HG02798 (cell line): Measurements from ENCODE around the gene PRRC2C.
"Not testable (repeated sequence)": the region's sequence is repeated elsewhere in the genome, so short reads cannot be mapped to it uniquely, and the experiment has no call there.

ENCODE experiments used
- ATAC-seq: cut with Tn5 transposase; IDR thresholded peaks from one replicate; pipeline ENCODE4 v1.9.1; 2021; ENCODE audit warnings: mild to moderate bottlenecking; ENCODE audit not compliant: unreplicated experiment, poor library complexity

The PRRC2C gene

DNA sequence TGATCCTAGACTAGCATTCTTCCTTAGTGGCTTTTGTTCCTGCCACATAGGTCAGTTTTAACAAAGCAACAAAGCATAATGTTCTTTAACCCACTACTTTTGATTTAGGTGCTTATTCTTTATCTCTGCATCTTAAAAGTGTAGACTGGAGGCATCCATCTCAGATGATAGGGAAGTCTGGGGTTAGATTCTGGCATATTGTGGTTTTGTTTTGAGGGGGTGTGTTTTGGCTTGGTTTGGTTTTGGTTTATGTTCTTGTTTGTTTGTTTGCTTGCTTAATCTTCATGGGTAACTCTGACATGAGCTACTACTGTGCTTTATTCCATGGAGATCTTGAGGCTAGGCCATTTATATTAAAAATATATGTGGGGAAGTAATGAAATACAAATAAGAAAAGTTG, 96.4 kb downstream of the PRRC2C start:
- no peak for ATAC-seq

DNA sequence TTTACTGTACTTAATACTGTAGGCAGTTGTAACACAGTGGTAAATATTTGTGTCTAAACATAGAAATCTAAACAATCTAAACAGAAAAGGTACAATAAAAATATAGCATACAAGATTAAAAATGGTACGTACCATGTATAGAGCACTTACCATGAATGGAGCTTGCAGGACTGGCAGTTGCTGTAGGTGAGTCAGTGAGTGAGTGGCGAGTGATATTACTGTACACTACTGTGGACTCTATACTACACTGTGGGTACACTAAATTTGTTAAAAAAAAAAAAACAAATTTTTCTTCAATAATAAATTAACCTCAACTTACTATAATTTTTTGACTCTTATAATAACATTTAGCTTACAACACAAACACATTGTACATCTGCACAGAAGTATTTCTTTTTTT, 97.3 kb downstream of the PRRC2C start:
- no peak for ATAC-seq

DNA sequence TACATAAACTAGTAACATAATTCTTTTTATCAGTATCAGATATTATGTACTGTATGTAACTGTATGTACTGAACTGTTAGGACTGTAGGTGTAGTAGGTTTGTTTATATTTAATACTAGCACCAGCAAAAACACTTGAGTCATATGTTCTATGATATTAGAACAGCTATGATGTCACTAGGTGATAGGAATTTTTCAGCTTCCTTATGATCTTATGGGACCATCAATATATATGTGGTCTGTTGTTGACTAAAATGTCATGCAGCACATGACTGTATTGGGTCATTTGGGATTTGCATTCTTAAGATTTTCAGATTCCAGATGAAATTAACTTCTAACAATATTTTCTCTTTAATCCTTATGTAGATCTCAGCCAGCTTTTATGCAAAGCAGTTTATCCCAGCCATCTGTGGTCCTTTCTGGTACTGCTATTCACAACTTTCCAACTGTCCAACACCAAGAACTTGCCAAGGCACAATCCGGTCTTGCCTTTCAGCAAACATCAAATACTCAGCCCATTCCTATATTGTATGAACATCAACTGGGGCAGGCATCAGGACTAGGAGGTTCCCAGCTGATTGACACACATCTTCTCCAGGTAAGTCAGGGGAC, 98.4 kb downstream of the PRRC2C start:
- no peak for ATAC-seq

DNA sequence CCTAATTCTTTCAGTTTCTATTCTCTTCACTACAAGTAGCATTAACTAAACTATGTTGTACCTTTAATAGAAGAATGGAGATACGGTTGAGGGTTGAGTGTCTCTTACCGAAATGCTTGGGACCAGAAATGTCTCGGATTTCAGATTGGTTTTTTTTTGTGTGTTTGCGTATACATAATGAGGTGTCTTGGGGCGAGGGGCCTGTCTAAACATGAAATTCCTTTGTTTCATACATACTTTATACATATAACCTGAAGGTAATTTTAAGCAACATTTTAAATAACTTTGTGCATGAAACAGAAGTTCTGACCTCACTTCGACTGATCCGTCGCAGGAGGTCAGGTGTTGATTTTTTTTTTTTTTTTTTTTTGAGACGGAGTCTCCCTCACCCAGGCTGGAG, 100.4 kb downstream of the PRRC2C start:
- no peak for ATAC-seq

DNA sequence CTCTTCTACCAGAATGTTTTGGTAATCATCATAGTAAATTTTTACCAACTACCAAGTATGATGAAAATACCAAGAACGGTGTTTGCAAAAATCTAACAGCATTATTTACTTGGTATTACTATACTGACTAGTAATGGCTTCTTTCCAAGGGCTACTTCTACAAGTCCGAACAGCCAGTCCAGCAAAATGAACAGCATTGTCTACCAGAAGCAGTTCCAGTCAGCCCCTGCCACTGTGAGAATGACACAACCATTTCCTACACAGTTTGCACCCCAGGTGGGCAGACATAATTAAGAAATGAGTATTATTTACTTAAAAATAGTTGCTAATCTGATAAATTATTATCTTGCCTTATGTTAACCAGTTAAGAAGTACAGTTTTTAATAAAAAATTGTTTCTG, 102.9 kb downstream of the PRRC2C start:
- no peak for ATAC-seq

DNA sequence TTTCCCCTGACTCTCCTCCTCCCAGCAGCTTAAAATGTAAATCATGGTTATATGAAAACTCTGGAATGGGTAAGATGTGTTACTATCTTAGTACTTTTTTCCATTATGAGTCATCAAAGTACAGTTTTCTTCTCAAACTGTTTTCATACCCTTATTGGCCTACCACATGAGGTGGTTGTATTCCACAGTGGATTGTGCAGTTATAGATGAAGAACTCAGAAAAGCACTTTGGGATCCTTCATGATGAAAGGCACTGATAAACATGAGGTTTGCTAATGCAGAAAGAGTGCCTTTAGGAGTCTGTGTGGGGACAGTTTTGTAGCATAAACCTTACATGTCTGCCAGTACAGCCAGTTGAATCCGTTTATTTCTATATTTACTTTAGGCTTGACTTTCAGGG, 104.7 kb downstream of the PRRC2C start:
- ATAC-seq, result no peak

DNA sequence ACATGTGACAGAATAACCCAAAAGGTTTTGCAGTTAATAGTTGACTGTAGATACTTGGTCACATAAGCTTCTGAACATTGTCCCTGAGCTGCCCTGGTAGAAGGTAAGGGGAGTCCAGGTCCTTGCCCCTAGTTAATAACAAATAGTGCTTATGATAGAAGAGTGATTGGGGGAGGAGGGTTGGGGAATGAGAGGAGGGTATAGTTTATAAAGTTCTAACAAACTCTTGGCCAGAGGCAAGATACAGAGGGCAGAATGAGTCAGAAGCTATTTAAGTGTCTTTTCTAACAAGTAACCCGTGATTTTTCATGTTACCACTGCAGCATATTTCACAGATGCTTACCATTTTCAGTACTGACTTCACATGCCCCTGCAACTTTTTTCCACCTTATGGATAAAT, 110.0 kb downstream of the PRRC2C start:
- ATAC-seq, result no peak

DNA sequence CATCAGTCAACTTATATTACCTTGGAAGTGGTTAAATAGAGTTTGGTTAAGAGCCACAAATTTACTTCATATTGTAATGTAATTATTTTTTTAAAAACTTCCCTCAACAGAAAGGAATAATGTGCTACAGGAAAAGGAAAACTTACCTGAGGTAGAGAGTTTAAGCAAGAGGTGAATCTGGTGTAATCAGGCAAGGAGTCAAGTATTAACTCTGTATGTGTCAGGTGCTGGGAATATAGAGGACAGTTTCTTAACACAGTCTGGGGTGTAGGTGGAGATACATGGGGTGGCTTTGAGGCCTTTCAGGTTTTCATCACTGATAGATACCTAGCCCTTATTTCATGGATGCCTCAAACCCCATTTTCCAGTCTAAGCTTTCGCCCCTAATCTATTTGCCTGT, 110.8 kb downstream of the PRRC2C start:
- no peak for ATAC-seq

DNA sequence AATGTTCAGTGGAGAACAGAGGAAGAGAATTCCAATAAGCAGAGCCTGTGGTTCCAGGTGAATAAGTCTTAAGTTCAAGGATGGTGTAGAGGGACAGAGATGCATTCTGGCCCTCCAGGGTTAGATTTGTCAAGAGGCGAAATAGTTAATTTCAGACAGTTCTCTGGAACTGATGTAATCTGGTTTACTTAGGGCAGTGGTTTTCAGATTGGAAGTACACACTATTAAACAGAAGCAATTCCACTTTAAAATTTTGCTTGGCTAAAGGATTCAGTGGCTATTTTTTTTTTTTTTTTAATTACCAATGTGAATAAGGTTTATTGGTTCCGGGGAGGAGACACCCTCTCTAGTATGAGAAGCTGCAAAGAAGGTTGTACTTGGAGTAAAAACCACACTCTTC, 111.4 kb downstream of the PRRC2C start:
- no peak for ATAC-seq

DNA sequence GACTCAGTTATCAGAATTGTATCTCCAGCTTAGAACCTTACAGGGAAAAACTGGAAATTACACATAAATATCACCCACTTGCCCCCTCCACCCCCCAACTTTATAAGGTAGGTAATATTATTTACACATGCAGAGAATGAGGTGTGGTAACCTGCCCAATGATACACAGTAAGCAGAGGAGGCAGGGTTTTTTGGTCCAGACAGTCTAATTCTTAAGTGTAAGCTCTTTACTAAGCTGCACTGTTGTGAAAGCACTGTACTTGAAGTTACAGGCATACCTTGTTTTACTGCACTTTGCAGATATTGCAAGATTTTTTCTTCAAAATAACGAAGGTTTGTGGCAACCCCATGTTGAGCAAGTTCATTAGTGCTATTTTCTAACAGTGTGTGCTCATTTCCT, 111.9 kb downstream of the PRRC2C start:
- no peak for ATAC-seq

DNA sequence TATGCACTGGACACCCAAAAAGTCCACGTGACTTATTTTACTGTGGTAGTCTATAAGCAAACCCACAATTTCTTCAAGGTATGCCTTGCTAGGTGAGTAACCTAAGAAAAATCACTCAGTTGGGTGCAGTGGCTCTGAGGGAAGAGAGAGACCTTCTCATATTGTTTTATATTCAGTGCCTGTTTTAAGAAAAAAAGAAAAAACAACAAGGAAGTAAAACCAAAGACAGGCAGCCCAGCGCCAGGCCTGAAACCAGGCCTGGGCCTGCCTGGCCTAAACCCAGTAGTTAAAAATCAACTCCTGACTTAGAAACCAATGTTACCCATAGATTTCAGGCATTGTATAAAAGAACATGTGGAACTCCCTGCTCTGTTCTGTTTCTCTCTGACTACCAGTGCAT, 115.0 kb downstream of the PRRC2C start:
- ATAC-seq, result not testable (repeated sequence)

DNA sequence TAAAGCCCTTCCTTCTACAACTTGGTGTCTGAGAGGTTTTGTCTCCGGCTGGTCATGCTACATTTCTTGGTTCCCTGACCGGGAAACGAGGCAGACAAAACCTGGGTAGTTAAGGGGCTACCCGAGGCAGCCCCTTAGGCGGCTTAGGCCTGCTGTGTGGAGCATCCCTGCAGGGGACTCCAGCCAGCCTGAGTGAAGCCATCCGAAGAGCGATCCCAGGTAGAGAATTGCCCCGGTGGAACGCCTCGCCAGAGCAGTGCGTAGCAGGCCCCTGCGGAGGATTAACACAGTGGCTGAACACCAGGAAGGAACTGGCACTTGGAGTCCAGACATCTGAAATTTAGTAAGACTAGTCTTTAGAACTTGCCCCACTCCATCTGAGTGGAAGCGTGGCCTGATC, 115.5 kb downstream of the PRRC2C start:
- ATAC-seq, result no peak

DNA sequence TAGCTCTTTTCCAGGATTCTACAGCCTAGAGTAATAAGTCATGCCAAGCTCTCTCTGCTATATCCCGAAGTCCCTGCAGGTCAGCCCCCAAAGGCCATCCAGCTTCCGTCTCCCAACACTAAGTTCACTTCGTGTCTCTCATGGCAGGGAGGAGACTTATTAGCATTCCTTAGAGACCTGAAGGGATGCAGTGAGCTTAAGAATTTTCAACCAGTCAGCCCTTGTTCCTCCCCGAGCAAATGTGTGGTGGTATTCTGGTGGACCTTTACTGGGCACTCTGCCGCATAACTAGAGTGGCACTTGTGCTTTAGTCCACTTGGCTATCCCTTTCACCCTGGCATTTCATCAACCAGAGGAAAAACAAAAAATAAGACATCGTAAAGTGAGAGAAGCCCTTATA, 117.7 kb downstream of the PRRC2C start:
- ATAC-seq, result not testable (repeated sequence)

DNA sequence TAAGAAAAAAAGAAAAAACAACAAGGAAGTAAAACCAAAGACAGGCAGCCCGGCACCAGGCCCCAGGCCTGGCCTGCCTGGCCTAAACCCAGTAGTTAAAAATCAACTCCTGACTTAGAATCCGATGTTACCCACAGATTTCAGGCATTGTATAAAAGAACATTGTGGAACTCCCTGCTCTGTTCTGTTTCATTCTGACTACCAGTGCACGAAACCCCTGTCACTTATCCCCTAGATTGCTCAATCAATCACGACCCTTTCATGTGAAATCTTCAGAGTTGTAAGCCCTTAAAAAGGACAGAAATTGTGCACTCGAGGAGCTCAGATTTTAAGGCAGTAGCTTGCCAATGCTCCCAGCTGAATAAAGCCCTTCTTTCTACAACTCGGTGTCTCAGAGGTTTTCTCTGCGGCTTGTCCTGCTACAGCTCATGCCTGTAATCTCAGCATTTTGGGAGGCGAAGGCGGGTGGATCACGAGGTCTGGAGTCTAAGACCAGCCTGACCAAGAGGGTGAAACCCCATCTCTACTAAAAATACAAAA, 121.1 kb downstream of the PRRC2C start:
- ATAC-seq, result peak; percentile 49

DNA sequence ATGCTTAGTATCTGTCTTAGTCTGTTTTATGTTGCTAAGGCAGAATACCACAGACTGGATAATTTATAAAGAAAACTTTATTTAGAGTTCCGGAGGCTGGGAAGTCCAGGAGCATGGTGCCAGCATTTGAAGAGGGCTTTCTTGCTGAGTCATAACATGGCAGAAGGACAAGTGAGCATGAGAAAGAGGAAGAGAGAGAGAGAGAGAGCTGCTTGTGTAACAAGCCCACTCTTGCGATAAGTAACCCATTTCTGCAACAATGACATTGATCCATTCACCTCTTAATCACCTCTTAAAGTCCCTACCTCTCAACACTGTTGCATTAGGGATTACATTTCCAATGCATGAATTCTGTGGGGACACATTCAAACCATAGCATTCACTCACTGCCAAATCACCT, 125.1 kb downstream of the PRRC2C start:
- ATAC-seq, result peak; percentile 48

DNA sequence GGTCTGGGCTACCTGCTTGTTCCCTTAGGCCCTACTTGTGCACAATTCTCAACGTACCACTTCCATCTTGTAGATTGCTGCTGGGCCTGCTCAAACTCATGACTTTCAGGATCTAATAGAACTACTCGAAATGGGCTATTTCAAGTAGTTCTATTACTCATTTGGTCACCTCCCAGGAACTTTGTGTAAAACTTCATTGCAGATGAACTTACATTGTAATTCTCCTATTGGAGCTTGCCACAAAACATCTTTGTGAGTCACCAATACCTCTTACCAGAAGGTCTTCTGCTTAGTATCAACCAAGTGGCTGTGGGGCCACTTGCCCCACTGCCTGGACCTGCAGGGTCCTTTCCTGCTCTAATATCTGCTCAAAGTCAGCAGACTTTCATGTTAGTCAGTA, 126.0 kb downstream of the PRRC2C start:
- ATAC-seq, result no peak

DNA sequence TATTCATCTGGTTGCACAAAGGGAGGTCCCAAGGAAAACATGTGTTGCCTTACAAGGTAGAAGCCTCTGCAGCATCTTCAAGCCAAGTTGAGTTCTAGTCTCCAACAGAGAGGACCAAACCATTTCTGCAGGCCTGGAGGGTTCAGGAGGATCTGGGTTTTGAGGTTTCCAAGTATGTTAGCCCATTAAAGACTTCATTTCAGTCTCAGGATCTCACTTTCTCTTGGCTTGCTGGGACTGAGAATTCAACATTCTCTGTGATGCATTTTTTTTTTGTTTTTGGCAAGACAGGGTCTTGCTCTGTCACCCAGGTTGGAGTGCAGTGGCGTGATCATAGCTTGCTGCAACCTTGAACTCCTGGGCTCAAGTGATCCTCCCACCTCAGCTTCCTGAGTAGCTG, 128.0 kb downstream of the PRRC2C start:
- no peak for ATAC-seq

DNA sequence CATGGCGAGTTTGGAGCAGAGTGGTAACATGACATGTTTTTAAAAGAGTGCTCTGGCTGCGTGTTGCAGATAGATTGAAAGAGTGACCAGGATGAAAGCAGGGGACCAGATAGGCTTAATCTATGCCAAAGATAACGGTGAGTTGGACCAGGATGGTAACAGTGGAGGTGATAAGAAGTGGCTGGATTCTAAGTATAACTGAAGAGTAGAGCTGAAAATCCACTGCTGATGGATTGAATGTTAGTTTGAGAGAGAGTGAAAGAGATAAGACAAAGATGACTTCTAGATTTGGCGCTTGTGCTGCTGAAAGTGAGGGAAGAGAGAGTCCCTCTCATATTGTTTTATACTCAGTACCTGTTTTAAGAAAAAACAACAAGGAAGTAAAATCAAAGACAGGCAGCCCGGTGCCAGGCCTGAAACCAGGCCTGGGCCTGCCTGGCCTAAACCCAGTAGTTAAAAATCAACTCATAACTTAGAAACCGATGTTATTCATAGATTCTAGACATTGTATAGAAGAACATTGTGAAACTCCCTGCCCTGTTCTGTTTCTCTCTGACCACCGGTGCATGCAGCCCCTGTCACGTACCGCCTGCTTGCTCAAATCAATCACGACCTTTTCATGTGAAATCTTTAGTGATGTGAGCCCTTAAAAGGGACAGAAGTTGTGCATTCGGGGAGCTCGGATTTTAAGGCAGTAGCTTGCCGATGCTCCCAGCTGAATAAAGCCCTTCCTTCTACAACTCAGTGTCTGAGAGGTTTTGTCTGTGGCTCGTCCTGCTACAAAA, 130.0 kb downstream of the PRRC2C start:
- ATAC-seq, result not testable (repeated sequence)

DNA sequence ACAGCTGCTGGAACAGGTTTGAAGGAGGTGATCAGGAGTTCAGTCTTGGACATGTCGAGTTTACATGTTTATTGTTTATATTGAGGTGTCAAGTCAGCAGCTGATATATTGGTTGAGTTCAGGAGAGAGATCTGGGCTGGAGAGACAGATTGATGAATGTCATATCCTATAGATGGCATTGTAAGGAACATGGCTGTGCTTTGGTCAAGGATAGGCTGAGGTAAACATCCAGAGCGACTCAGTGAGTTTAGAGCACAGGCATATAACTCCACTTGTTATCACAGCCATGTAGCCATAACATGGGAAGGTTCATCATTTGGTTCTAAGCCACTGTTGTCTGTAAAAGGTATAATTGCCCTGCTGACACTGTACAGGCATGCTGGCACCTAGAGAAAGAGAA, 131.3 kb downstream of the PRRC2C start:
- ATAC-seq, result no peak

DNA sequence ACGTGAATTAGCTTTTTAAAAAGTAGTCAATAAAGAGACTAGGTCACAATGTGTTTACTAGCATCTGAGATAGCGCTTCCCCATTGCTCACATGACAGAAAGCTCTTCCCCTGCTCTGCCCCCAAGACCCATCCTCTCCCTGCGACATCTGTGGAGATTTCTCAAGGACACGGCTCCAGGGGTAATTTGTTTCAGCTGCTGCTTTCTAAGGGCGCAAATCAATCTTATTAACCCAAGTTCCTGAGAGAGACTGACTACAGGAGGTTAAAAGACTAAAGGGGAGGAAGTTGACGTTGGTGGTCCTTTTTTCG, 136.8 kb downstream of the PRRC2C start, which contains the start of gene MYOCOS:
TSS of gene MYOCOS (plus strand) at position 92 of the 311 bp plus-strand sequence. CDS start 1,641 bp downstream, outside the sequence.
- ATAC-seq, result no peak

DNA sequence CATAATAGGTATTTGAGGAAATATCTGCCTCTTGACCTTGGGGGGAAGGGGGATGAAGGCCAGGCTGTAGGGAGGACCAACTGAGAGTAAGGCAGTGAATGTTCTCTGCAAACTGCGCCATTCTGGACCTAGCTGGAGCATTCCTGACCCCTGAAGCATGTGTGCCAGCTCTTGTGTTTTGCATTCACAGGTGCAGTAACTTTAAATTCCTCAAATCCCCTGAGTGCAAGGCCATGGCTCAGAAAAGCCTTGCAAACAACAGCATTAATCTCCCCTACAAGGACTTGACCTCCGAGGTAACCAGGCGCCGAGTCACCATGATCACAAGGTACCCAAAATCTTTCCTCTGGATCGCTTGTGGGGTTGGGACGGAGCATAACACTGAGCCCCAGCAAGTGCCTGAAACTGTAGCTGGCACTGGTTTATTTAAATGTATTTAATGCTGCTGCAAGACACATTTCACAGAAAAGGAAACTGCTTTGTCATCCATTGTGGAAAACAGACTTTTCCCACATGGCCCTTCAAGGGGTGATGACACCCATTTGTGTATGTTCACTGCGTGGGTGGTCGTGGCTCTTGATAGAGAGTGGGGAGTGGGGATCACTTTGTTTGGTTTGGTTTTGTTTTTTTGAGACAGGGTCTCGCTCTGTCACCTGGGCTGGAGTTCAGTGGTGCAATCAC, 138.5 kb downstream of the PRRC2C start:
- no peak for ATAC-seq
